GM12891 (cell line): ENCODE measurements around the gene KLRC3.
A peak's percentile ranks its signal among the peaks of the same experiment; 100 is the strongest.
"Not testable (repeated sequence)": the region's sequence is repeated elsewhere in the genome, so short reads cannot be mapped to it uniquely, and the experiment has no call there.

ENCODE experiments used
- DNase-seq: peaks from one replicate; pipeline ENCODE4 v3.0.0; 2011; ENCODE audit warnings: low spot score; ENCODE audit not compliant: insufficient read length
- FAIRE-seq: peaks from 2 replicates; lab custom pipeline; 2011; peaks lifted over from hg19 to GRCh38; lab: Jason Lieb, UNC
- PAX5 ChIP-seq: IDR thresholded peaks from 2 replicates; pipeline ENCODE4 v1.6.1; 2011; ENCODE audit warnings: low read length, moderate library complexity, mild to moderate bottlenecking; ENCODE audit not compliant: insufficient read depth, severe bottlenecking
- POLR2A ChIP-seq: IDR thresholded peaks from 2 replicates; pipeline ENCODE4 v1.6.1; 2011; ENCODE audit warnings: low read depth, low read length, control low read depth
- POLR2AphosphoS5 ChIP-seq: IDR thresholded peaks from 2 replicates; pipeline ENCODE4 v1.6.1; 2011; ENCODE audit warnings: low read depth, low read length, control low read depth
- POU2F2 ChIP-seq: IDR thresholded peaks from 2 replicates; pipeline ENCODE4 v1.6.1; 2011; ENCODE audit warnings: low read depth, mild to moderate bottlenecking, control low read depth, low read length, moderate library complexity
- SPI1 ChIP-seq: IDR thresholded peaks from 2 replicates; pipeline ENCODE4 v1.6.1; 2011; ENCODE audit warnings: low read depth, low read length, control low read depth
- TAF1 ChIP-seq: IDR thresholded peaks from 2 replicates; pipeline ENCODE4 v1.6.1; 2011; ENCODE audit warnings: low read depth, low read length, control low read depth

Gene KLRC3

GRCh38 chr12:10424260-10424899 lies 4.0 kb upstream of the KLRC3 start:
- peak; percentile 48 for FAIRE-seq
- DNase-seq: not testable (repeated sequence)

DNA sequence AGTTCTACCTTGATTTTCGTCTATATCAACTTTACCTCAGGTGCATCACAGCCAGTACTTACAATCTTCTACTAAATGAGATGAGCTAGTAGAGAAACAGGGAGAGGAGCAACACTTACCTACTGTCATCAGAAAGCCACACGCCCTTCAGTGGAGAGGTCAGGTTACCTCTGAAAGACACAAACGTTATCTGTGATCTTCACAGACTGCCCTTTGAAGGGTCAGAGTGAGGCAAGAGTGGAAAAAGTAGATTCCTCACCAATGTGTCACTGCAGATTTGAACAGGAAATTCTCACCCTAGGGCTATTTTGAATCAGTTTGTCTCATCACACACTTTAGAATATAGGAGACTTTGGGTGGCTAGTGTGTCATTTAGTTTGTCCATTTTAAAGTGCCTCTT lies 1.8 kb upstream of the KLRC3 start:
- DNase-seq: not testable (repeated sequence)
- FAIRE-seq: peak; percentile 38

- no peak for DNase-seq
- no peak for TF ChIP-seq TAF1
- no peak for TF ChIP-seq PAX5
- no peak for TF ChIP-seq POLR2AphosphoS5
- TF ChIP-seq POLR2A: no peak
- no peak for TF ChIP-seq POU2F2
- no peak for TF ChIP-seq SPI1
- FAIRE-seq: no peak
These were observed 11.0 kb downstream of the KLRC3 start, which contains the start of gene KLRC4 for GRCh38 chr12:10409392-10409791. TSS of gene KLRC4 (minus strand) at chr12:10409757. CDS start at chr12:10409575, 182 bp downstream.

- TF ChIP-seq TAF1: no peak
- no peak for TF ChIP-seq POU2F2
- TF ChIP-seq POLR2A: no peak
- TF ChIP-seq PAX5: no peak
- TF ChIP-seq SPI1: no peak
- TF ChIP-seq POLR2AphosphoS5: no peak
- DNase-seq (no peak), FAIRE-seq (no peak)
These were observed 11.6 kb downstream of the KLRC3 start for GRCh38 chr12:10408842-10409241.

GRCh38 chr12:10406725-10407124 lies 13.7 kb downstream of the KLRC3 start:
- TF ChIP-seq POLR2A (no peak), SPI1 (no peak), PAX5 (no peak), POLR2AphosphoS5 (no peak), TAF1 (no peak), POU2F2 (no peak)
- DNase-seq (no peak), FAIRE-seq (peak; percentile 62)

DNA sequence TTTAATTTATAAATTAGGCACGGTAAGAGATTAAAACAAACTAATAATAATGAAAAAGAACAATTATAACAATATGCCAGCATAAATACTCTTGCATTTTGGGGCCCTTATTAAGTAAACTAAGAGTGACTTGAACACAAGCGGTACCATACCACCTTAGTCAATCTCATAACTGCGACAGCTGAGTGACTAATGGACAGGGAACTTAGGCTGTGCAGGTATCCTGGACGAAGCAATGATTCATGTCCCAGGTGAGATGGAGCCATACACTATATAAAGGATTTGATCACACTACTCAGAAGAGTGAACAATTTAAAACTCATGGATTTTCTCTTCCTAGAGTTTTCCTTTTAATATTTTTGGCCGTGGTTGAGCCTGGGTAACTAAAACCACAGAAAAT lies 15.1 kb downstream of the KLRC3 start:
- FAIRE-seq: no peak
- no peak for DNase-seq
- no peak for TF ChIP-seq TAF1
- no peak for TF ChIP-seq POLR2A
- TF ChIP-seq PAX5: no peak
- TF ChIP-seq POLR2AphosphoS5: no peak
- no peak for TF ChIP-seq POU2F2

- TF ChIP-seq PAX5: no peak
- TF ChIP-seq POLR2A: no peak
- TF ChIP-seq SPI1: no peak
- no peak for TF ChIP-seq TAF1
- no peak for TF ChIP-seq POLR2AphosphoS5
- TF ChIP-seq POU2F2: no peak
- FAIRE-seq: no peak
- no peak for DNase-seq
These were observed 15.6 kb downstream of the KLRC3 start for GRCh38 chr12:10404798-10405197.

DNA sequence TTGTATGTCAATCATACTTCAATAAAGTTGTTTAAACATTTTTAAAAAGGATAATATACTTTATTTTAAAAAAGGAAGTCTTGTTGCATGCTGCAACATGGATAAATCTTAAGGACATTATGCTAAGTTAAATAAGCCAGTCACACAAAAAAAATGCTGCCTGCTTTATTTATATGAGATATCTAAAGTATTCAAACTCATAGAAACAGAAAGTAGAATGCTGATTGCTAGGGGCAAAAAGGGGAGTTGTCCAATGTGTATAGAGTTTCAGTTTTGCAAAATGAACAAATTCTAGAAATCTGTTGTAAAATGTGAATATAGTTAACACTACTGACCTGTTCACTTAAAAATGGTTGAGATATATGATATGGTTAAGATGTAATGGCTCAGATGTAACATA lies 19.6 kb downstream of the KLRC3 start:
- DNase-seq (no peak), FAIRE-seq (no peak)
- no peak for TF ChIP-seq TAF1
- no peak for TF ChIP-seq POU2F2
- TF ChIP-seq POLR2A: no peak
- no peak for TF ChIP-seq PAX5
- no peak for TF ChIP-seq SPI1
- TF ChIP-seq POLR2AphosphoS5: no peak

- no peak for FAIRE-seq
- TF ChIP-seq SPI1 (no peak), POU2F2 (no peak), POLR2A (no peak), TAF1 (no peak), PAX5 (no peak), POLR2AphosphoS5 (no peak)
- no peak for DNase-seq
These were observed 22.2 kb downstream of the KLRC3 start for GRCh38 chr12:10398168-10398567.

GRCh38 chr12:10397296-10397695 lies 23.1 kb downstream of the KLRC3 start:
- TF ChIP-seq POU2F2: no peak
- no peak for TF ChIP-seq TAF1
- TF ChIP-seq POLR2A: no peak
- no peak for TF ChIP-seq POLR2AphosphoS5
- no peak for TF ChIP-seq SPI1
- no peak for TF ChIP-seq PAX5
- no peak for FAIRE-seq
- no peak for DNase-seq

- not testable (repeated sequence) for DNase-seq
- FAIRE-seq: peak; percentile 92
These were observed 24.2 kb downstream of the KLRC3 start for GRCh38 chr12:10396176-10396575.
